Activated CD8-positive, alpha-beta memory T cell treated with anti-CD3 and anti-CD28 coated beads, Interleukin-2, amount 50 U/mL, for 1 hour (primary cell): Measurements from ENCODE around the gene ACTG2.
"Not testable (repeated sequence)": the region's sequence is repeated elsewhere in the genome, so short reads cannot be mapped to it uniquely, and the experiment has no call there.

Source experiments
- DNase-seq: peaks from one replicate; pipeline ENCODE4 v3.0.0-alpha.2; 2020; ENCODE audit errors: extremely low read depth

ACTG2 gene

GRCh38 chr2:73893764-73894474 lies 1.1 kb downstream of the ACTG2 start:
- DNase-seq, result no peak

GRCh38 chr2:73894475-73894850 lies 1.7 kb downstream of the ACTG2 start:
- DNase-seq, result no peak

GRCh38 chr2:73894877-73895276 lies 2.1 kb downstream of the ACTG2 start:
- no peak for DNase-seq

- no peak for DNase-seq
Measured at GRCh38 chr2:73895473-73895872, 2.7 kb downstream of the ACTG2 start.

- DNase-seq, result no peak
Measured at GRCh38 chr2:73896362-73897239, 3.8 kb downstream of the ACTG2 start.

- DNase-seq, result no peak
Measured at GRCh38 chr2:73897240-73897583, 4.4 kb downstream of the ACTG2 start.

- no peak for DNase-seq
Measured at GRCh38 chr2:73897934-73898333, 5.1 kb downstream of the ACTG2 start.

- DNase-seq, result no peak
Measured at GRCh38 chr2:73899801-73900336, 7.1 kb downstream of the ACTG2 start.

GRCh38 chr2:73901143-73901542 lies 8.3 kb downstream of the ACTG2 start:
- DNase-seq, result no peak

- DNase-seq, result no peak
Measured at GRCh38 chr2:73902284-73902683, 9.5 kb downstream of the ACTG2 start.

- DNase-seq, result no peak
Measured at GRCh38 chr2:73903313-73903712, 10.5 kb downstream of the ACTG2 start.

- not testable (repeated sequence) for DNase-seq
Measured at GRCh38 chr2:73903949-73904613, 11.3 kb downstream of the ACTG2 start.

GRCh38 chr2:73904952-73905351 lies 12.1 kb downstream of the ACTG2 start:
- DNase-seq, result no peak

- no peak for DNase-seq
Measured at GRCh38 chr2:73906847-73907505, 14.2 kb downstream of the ACTG2 start.

GRCh38 chr2:73907840-73908452 lies 15.1 kb downstream of the ACTG2 start:
- no peak for DNase-seq

GRCh38 chr2:73908689-73909652 lies 16.2 kb downstream of the ACTG2 start:
- DNase-seq, result no peak

- DNase-seq, result no peak
Measured at GRCh38 chr2:73910873-73911547, 18.2 kb downstream of the ACTG2 start.

GRCh38 chr2:73911548-73912208 lies 18.9 kb downstream of the ACTG2 start:
- DNase-seq, result no peak

GRCh38 chr2:73913414-73914054 lies 20.7 kb downstream of the ACTG2 start:
- DNase-seq, result no peak
